LoVo (cell line): ENCODE data around the gene SPINK4.

Experiments
- DNase-seq: peaks from one replicate; pipeline ENCODE4 v3.0.0-alpha.2; 2016; ENCODE audit warnings: low spot score

SPINK4 gene, protein sequence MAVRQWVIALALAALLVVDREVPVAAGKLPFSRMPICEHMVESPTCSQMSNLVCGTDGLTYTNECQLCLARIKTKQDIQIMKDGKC

DNA sequence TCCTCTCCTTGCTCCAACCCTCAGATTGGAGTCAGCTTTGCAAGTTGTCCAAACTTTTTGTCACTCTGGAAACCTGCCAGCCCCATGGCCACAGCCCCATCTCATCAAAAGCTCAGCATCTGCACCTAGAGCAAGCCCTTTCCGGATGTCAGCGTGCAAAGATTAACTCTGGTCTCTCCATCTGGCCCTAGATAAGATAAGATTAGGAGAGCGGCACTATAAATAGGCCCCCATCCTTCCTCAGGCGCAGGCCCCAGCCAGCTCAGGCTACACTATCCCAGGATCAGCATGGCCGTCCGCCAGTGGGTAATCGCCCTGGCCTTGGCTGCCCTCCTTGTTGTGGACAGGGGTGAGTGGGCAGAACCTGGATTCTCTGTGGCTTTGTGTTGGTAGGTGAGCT is at the start of gene SPINK4:
SPINK4 (plus strand) TSS at position 247 of the 400 bp plus-strand sequence; CDS start at position 289, 42 bp downstream.
- peak; percentile 52 for DNase-seq

DNA sequence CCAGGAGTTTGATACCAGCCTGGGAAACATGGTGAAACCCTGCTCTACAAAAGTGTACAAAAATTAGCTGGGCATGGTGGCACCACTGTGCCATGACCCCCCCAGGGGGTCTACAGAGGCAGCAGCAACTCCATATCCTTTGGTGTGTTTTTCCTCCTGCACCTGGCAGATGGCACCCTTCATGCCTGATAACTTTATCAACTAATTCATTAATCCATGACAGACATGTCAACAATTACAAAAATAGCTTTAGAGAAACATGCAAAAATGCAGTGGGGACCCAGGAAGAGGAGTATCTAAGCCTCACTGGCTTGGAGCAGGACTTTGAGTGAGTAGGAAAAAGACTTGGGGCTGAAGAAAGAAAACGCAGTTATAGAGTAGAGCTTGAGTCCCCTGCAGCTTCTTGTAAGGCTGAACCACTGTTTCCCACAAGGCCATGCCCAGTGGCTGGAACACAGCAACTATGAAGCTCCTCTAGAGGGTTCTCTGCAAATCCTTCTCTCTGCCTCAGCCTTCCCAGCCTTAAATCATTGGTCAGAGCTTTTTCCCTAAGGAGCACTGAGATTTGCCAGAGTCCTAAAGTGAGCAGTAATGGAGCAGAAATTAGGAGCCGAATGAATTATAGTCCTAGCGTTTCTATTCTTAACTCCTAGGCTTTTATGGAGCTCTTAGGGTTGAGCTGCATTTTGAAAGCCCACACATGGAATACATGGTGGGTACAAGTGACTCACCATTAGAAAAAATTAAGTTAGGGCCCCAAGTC is 47.3 kb upstream of the SPINK4 start:
- DNase-seq: no peak

GRCh38 chr9:33193818-33194217 is 46.1 kb upstream of the SPINK4 start:
- no peak for DNase-seq

- DNase-seq: no peak
Observed at GRCh38 chr9:33196736-33197135, 43.2 kb upstream of the SPINK4 start.

DNA sequence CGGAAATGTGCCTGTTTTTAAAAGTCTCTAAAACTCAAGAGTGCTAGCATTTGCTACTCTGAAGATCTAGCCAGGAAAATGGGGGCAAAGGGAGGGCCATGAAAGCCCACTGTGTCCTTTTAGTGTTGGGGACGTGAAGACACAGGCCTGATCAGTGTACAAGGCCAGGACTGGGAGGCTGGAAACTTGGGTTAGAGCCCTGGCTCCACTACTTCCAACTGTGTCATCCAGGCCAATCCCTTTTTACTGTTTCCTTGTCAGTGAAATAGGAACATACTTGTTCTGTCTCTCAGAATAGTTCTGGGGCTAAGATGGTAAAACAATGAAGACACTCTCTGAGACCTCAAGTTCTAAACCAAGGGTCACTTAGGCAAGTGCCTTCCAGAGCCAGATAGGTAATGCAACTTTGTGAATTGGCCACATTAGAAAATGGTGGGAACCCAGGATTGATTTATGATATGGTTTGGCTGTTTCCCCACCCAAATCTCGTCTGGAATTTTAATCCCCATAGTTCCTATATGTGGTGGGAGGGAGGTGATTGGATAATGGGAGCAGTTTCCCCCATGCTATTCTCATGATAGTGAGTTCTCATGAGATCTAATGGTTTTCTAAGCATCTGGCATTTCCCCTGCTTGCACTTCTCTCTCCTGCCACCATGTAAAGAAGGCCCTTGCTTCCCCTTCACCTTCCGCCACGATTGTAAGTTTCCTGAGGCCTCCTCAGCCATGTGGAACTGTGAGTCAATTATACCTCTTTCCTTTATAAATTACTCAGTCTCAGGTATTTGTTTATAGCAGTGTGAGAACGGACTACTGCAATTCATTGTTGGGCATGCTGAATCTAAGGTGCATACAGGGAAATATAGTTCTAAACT is 42.5 kb upstream of the SPINK4 start:
- DNase-seq: no peak

GRCh38 chr9:33198165-33198564 is 41.8 kb upstream of the SPINK4 start:
- no peak for DNase-seq

DNA sequence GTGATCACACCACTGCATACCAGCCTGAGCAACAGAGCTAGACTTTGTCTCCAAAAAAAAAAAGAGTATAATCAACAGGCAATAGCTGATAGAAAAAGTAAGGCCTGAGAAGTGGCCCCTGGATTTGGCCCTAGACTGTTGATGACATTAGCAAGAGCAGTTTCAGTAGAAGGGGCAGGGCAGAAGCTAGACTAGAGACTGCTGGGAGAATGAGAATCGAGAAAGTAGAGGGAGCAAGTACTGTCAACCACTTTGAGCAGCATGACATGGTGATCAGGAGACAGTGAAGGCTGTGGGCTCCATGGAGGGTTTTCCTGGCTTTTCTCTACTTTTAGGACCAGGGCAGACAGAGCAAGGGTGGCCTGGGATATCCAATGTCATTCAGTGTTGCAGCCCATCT is 37.9 kb upstream of the SPINK4 start:
- DNase-seq: no peak

DNA sequence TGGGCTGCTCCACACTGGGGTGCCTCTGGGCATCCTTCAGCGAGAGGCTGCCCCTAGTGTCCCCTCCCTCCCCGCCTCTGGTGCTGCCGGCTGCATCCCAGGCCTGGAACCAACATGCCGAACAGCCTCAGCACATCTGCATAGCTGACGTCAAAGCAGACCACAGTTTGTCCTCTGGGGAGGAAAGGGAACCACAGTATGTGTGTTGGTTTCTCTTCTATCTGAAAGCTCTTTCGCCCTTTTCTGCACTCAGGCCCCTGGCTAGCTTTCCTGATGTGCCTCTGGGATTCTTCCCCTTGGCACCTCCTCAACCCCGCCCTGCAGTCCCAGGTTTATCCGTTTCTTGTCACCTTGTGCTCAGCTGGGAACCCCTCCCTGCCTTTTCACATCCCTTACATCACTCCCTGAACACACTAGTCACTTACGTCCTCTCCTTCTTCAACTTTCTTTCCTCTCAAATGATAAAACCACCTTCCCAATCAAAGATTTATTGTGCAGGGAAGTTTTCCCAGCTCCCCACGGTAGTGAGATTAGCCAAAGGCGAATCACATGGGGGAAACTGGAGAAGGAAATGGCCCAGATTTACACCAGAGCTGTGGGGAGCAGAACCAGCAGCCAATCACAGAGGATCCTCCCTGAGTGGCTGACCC is 37.3 kb upstream of the SPINK4 start:
- no peak for DNase-seq

DNA sequence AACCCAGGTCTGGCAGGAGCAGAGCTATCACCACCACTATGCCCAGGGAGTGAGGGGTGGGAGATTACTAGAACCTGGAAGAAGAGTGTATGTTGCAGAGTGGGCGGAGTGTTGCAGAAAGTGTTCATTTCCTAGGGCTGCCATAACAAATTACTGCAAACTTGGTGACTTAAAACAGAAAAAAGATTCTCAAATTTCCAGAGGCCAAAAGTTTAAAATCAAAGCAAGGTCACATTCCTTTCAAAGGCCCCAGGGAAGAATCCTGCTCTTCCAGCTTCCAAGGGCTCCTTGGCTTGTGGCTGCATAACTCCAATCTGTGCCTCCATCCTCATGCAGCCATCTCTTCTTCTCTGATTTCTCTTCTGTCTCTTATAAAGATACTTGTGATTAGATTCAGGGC is 30.6 kb upstream of the SPINK4 start:
- no peak for DNase-seq

GRCh38 chr9:33210006-33210715 is 29.8 kb upstream of the SPINK4 start:
- DNase-seq: no peak

DNA sequence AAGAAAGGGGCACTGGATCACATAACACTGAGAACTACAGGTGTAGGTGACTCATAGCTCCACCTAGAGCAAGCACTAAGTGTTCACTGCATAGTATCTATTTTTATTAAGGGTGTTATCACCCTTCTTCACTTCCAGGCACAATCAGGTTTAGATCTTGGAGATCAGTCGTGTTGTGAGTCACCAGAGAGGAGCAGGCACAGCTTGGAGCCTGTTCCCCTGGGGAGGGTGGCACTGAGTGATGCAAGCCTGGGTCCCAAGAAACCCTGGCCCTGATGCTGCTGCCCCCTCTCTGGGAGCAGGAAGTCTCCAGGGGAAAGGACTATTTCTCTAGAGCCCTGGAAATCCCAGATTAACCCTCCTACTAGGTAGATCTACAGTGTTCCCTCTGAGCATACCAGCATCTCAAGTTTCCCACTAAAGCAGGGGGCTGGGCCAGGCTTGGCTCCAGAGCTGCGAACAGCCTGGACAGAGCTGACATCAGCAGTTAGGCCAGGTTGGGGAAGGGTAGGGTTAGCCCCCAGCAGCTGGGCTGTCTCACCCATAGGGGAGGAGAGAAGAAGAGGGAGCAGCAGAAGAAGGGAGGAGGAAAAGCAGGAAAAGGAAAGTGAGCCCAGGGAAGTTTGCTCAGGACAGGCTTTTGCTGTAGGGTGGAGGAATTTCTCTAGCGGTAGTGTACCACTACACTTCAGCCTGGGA is 28.1 kb upstream of the SPINK4 start:
- peak; percentile 78 for DNase-seq

GRCh38 chr9:33220681-33221567 is 19.0 kb upstream of the SPINK4 start:
- no peak for DNase-seq

- no peak for DNase-seq
Observed at GRCh38 chr9:33221568-33221884, 18.4 kb upstream of the SPINK4 start.

DNA sequence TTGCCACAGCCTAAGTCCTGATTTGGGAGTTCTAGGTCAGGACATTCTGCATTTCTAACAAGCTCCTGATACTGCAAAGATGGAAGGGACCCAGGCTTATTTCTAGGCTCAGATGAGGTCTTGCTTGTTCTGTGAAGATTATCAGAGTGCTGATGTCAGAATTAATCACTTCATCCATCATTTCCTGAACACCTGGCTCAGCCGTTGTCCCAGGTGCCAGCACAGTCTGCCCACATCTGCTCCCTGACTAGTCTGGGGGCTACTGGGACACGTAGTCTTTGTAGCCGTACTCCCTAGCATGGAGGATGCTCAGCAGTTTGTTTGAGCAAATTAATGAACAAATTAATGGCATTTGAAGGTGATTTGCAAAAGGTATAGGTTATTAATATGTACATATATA is 17.9 kb upstream of the SPINK4 start:
- DNase-seq: no peak

DNA sequence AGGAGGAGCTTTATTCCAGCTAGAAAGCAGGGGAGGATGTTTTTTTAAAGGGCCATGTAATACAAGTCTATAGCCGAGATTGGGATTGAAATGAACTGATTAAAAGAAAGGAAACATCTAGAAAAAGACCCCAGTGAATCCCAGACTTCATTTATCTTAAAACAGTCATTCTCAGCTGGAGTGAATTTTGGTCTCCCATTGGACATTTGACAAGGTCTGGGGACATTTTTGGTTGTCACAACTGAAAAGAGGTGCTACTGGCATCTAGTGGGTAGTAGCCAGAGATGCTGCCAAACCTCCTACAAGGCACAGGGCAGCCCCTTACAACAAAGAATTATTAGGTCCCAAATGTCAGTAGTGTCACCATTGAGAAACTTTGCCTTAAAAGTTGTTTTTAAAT is 16.3 kb upstream of the SPINK4 start:
- DNase-seq: no peak

- peak; percentile 80 for DNase-seq
Observed at GRCh38 chr9:33225319-33226147, 14.4 kb upstream of the SPINK4 start.

DNA sequence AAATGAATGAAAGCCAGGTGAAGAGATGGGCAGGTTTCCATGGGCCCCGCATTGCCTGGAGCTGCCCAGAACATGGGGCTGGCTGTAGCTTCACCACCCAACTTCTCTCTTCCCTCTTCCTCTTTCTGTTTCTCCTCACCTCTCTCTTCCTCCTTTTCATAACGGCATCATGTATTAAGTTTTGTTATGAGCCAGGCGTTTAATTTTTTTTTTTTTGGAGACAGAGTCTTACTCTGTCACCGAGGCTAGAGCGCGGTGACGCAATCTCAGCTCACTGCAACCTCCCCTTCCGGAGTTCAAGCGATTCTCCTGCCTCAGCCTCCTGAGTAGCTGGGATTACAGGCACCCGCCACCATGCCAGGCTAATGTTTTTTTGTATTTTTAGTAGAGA is 13.0 kb upstream of the SPINK4 start:
- no peak for DNase-seq

GRCh38 chr9:33227741-33228140 is 12.2 kb upstream of the SPINK4 start:
- DNase-seq: no peak

DNA sequence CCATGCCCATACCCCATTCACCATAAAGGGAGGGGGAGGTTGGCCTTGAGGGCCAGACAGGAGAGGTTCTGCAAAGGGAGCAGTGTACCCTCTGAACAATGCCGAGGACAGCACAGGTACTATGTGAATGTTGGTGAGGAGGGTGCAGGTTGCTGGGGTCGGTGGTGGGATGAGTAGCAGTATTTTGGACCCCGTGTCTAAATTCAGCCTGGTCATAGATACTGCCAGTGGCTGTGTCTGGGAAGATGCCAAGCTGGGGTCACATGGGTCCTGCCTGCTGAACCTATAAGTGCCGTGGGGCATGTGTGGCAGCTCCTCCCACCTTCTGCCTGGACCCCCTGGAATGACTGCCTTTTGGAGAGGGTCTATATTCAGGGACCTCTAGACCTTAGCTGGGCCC is 11.4 kb upstream of the SPINK4 start:
- DNase-seq: no peak
